ENCODE measurements around the gene BICRA.

The BICRA gene

DNA sequence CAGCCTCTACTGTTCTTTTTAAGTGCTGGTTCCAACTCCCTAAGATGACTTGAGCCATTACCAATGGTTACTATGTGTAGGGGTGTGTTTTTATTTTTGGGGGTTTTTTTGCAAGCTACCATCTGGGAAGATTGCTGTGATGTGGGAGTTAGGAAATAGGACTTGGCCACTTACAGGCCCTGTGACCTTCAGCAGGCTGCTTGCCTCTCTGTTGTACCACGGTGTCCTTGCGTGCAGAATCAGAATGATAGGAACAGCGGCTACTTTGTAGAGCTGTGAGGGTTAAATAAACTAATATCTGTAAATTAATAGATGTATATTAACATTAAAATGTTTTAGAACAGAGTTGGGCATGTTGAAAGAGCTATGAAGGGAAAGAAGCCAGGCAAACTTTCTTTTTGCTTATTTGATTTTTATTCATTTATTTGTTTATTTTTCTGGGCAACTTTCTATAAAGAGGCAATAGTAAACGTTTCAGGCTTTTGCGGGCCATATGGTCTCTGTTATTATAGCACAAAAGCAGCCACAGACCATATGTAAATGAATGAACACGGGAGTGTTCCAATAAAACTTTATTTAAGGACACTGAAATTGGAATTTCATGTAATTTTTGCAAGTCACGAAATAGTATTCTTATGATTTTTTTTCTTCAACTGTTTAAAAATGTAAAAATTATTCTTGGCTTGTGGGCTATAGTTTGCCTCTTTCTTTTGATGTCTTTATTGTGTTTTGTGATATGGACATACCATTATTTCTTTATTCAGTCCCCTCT is 77.9 kb downstream of the BICRA start:
- TF ChIP-seq, protein P1, sequence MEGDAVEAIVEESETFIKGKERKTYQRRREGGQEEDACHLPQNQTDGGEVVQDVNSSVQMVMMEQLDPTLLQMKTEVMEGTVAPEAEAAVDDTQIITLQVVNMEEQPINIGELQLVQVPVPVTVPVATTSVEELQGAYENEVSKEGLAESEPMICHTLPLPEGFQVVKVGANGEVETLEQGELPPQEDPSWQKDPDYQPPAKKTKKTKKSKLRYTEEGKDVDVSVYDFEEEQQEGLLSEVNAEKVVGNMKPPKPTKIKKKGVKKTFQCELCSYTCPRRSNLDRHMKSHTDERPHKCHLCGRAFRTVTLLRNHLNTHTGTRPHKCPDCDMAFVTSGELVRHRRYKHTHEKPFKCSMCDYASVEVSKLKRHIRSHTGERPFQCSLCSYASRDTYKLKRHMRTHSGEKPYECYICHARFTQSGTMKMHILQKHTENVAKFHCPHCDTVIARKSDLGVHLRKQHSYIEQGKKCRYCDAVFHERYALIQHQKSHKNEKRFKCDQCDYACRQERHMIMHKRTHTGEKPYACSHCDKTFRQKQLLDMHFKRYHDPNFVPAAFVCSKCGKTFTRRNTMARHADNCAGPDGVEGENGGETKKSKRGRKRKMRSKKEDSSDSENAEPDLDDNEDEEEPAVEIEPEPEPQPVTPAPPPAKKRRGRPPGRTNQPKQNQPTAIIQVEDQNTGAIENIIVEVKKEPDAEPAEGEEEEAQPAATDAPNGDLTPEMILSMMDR (IDR thresholded peaks at IDR 0.05; ENCODE audit: borderline replicate concordance, extremely low read depth, low read length, poor library complexity, severe bottlenecking) = no peak
- no peak for TF ChIP-seq EZH2 (IDR thresholded peaks at IDR 0.05; ENCODE audit: borderline replicate concordance, low read depth, low read length, severe bottlenecking)
- H4K20me1 ChIP-seq (ENCODE audit: insufficient read depth, low read length) = 0 out of 2 replicates have a peak, but pooled peaks cover 3% of the 10 kb centered on the region
- H3K9me3 ChIP-seq (ENCODE audit: insufficient read depth, low read length, severe bottlenecking) = no peaks in the 10 kb centered on the region
- ATAC-seq (ENCODE audit: insufficient read depth, low read depth) = no peak
- no peak overlapping the region for H2AFZ ChIP-seq (ENCODE audit: low read depth, low read length)
- H3K36me3 ChIP-seq (ENCODE audit: insufficient read depth, low read length) = peaks cover 9% of the 10 kb centered on the region; the same call in 1 of the 2 replicates
- H3K9ac ChIP-seq (ENCODE audit: low read depth, low read length) = no peak overlapping the region
- H3K27me3 ChIP-seq (ENCODE audit: insufficient read depth, low read length, poor library complexity) = no peaks in the 10 kb centered on the region
- no peaks in the 10 kb centered on the region for H3K79me2 ChIP-seq (ENCODE audit: insufficient read depth, low read length)
- H3K4me2 ChIP-seq (ENCODE audit: insufficient read depth, low read length) = no peak overlapping the region
- no peak for DNase-seq
- no peaks in the 10 kb centered on the region for H3K4me1 ChIP-seq (ENCODE audit: insufficient read depth, low read length)
- H3K4me3 ChIP-seq (ENCODE audit: low read depth in 1 of 2, low read length in 2 of 2) = no peak overlapping the region
- no peak overlapping the region for H3K27ac ChIP-seq (ENCODE audit: low read length)

DNA sequence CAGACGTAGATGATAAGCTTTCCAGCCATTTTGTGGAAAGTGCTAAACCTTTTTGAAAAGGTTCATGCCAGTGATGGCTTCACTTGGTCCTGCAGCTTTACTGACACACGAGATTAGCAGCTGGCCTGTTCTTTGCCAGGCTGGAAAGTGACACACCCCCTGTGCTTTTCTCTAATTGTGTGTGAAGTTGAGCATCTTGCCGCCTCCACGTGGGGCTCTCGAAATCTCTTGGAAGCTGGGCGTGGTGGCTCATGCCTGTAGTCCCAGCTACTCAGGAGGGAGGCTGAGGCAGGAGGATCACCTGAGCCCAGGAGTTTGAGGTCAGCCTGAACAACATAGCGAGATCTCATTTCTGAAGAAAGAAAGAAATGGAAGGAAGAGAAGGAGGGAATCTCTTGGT is 79.0 kb downstream of the BICRA start:
- Histone ChIP-seq H3K27ac (ENCODE audit: low read length) (no peak overlapping the region), H3K9ac (ENCODE audit: low read depth, low read length) (no peak overlapping the region), H3K4me3 (ENCODE audit: low read depth in 1 of 2, low read length in 2 of 2) (no peak overlapping the region), H4K20me1 (ENCODE audit: insufficient read depth, low read length) (peaks cover 9% of the 10 kb centered on the region), H3K79me2 (ENCODE audit: insufficient read depth, low read length) (no peaks in the 10 kb centered on the region), H2AFZ (ENCODE audit: low read depth, low read length) (no peak overlapping the region), H3K4me2 (ENCODE audit: insufficient read depth, low read length) (no peak overlapping the region), H3K4me1 (ENCODE audit: insufficient read depth, low read length) (no peaks in the 10 kb centered on the region), H3K27me3 (ENCODE audit: insufficient read depth, low read length, poor library complexity) (no peaks in the 10 kb centered on the region), H3K9me3 (ENCODE audit: insufficient read depth, low read length, severe bottlenecking) (no peaks in the 10 kb centered on the region), H3K36me3 (ENCODE audit: insufficient read depth, low read length) (peaks cover 15% of the 10 kb centered on the region)
- DNase-seq = no peak
- no peak for ATAC-seq (ENCODE audit: insufficient read depth, low read depth)
- no peak for TF ChIP-seq EZH2 (IDR thresholded peaks at IDR 0.05; ENCODE audit: borderline replicate concordance, low read depth, low read length, severe bottlenecking)
- TF ChIP-seq, protein P1 (IDR thresholded peaks at IDR 0.05; ENCODE audit: borderline replicate concordance, extremely low read depth, low read length, poor library complexity, severe bottlenecking) = no peak

DNA sequence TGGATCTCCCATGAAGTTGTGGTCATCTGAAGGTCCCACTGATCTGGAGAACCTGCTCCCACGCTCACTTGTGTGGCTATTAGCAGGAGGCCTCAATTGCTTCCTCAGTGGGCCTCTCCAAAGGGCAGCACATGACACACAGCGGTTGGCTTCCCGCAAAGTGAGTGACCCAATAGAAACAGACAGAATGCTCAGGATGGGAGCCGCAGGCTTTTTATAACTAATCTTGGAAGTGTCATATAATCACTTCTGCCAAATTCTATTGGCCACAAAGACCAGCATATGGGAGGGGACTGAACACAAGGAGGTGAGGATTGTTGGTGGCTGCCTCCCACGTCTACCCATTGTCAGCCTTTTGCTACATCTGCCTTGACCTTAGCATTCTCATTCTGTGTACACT is 82.2 kb downstream of the BICRA start:
- H3K36me3 ChIP-seq (ENCODE audit: insufficient read depth, low read length) = peaks cover 20% of the 10 kb centered on the region
- H3K4me1 ChIP-seq (ENCODE audit: insufficient read depth, low read length) = no peaks in the 10 kb centered on the region
- ATAC-seq (ENCODE audit: insufficient read depth, low read depth) (no peak), DNase-seq (no peak)
- no peaks in the 10 kb centered on the region for H3K9me3 ChIP-seq (ENCODE audit: insufficient read depth, low read length, severe bottlenecking)
- H3K4me2 ChIP-seq (ENCODE audit: insufficient read depth, low read length) = no peak overlapping the region
- H3K27me3 ChIP-seq (ENCODE audit: insufficient read depth, low read length, poor library complexity) = no peaks in the 10 kb centered on the region
- TF ChIP-seq, protein P1 (IDR thresholded peaks at IDR 0.05; ENCODE audit: borderline replicate concordance, extremely low read depth, low read length, poor library complexity, severe bottlenecking) = no peak
- no peaks in the 10 kb centered on the region for H3K79me2 ChIP-seq (ENCODE audit: insufficient read depth, low read length)
- H3K4me3 ChIP-seq (ENCODE audit: low read depth in 1 of 2, low read length in 2 of 2) = no peak overlapping the region
- H3K9ac ChIP-seq (ENCODE audit: low read depth, low read length) = no peak overlapping the region
- H2AFZ ChIP-seq (ENCODE audit: low read depth, low read length) = no peak overlapping the region
- H4K20me1 ChIP-seq (ENCODE audit: insufficient read depth, low read length) = peaks cover 19% of the 10 kb centered on the region
- no peak overlapping the region for H3K27ac ChIP-seq (ENCODE audit: low read length)

All from DND-41 (cell line).